HEK293 (cell line): ENCODE data around the gene PACS2.

Source experiments
- CTCF ChIA-PET: fragments of 350-600 bp; formaldehyde crosslinking; extraction: SDS; loops from one replicate; lab custom pipeline; 2021; ENCODE audit warnings: antibody characterized with exemption; lab: Yijun Ruan, JAX
- POLR2A ChIA-PET: fragments of 300-600 bp; formaldehyde crosslinking; extraction: SDS; loops from one replicate; lab custom pipeline; 2020; ENCODE audit warnings: antibody characterized with exemption, inconsistent platforms; lab: Yijun Ruan, JAX
- H3K27ac ChIP-seq: fragments of 200-500 bp; sonication (Bioruptor generic); 2 replicates; pipeline ENCODE4 v1.5.1; 2014; ENCODE audit warnings: low read depth, low read length, control low read depth, inconsistent platforms; ENCODE audit errors: extremely low read depth
- H3K36me3 ChIP-seq, 2 experiments: fragments of 200-500 bp in 1 of 2; sonication (Bioruptor generic) in 1 of 2; 1 replicate in 1 of 2; 2 replicates in 1 of 2; pipeline ENCODE4 v1.5.1; 2014 to 2017; ENCODE audit warnings: inconsistent platforms in 2 of 2, low read length in 2 of 2; ENCODE audit not compliant: control insufficient read depth in 2 of 2, insufficient read depth in 1 of 2
- H3K4me1 ChIP-seq: fragments of 200-500 bp; sonication (Bioruptor generic); 2 replicates; pipeline ENCODE4 v1.5.1; 2014; ENCODE audit warnings: mild to moderate bottlenecking, low read length, inconsistent platforms; ENCODE audit not compliant: control insufficient read depth, insufficient read depth
- H3K4me3 ChIP-seq: 2 replicates; pipeline ENCODE4 v1.5.1; 2011; ENCODE audit warnings: low read depth, mild to moderate bottlenecking, control low read depth, low read length, moderate library complexity
- H3K9me3 ChIP-seq: fragments of 200-500 bp; sonication (Bioruptor generic); 2 replicates; pipeline ENCODE4 v1.5.1; 2014; ENCODE audit warnings: low read depth, low read length, inconsistent platforms; ENCODE audit not compliant: control insufficient read depth, insufficient read depth
- GLI4 ChIP-seq: fragments of 450-650 bp; formaldehyde crosslinking; IDR thresholded peaks from 2 replicates; pipeline ENCODE4 v1.5.1; 2016; ENCODE audit warnings: missing biosample characterization, missing genetic modification characterization
- HOXD13 ChIP-seq: sonication (generic); formaldehyde crosslinking; IDR thresholded peaks from 2 replicates; pipeline ENCODE4 v1.8.0; 2022; ENCODE audit warnings: missing genetic modification reagents, borderline replicate concordance
- KLF9 ChIP-seq: fragments of 450-650 bp; formaldehyde crosslinking; IDR thresholded peaks from 2 replicates; pipeline ENCODE4 v1.5.1; 2016; ENCODE audit warnings: missing biosample characterization, missing genetic modification characterization, low read depth
- MEIS1 ChIP-seq: sonication (generic); formaldehyde crosslinking; IDR thresholded peaks from 2 replicates; pipeline ENCODE4 v1.8.1; 2022; ENCODE audit warnings: missing genetic modification reagents, mild to moderate bottlenecking, borderline replicate concordance
- MYNN ChIP-seq: fragments of 450-650 bp; formaldehyde crosslinking; IDR thresholded peaks from 2 replicates; pipeline ENCODE4 v1.5.1; 2016; ENCODE audit warnings: missing biosample characterization, missing genetic modification characterization, borderline replicate concordance
- SP2 ChIP-seq: fragments of 450-650 bp; formaldehyde crosslinking; IDR thresholded peaks from 2 replicates; pipeline ENCODE4 v1.5.1; 2016; ENCODE audit warnings: missing biosample characterization, missing genetic modification characterization
- SP3 ChIP-seq: fragments of 450-650 bp; formaldehyde crosslinking; IDR thresholded peaks from 2 replicates; pipeline ENCODE4 v1.5.1; 2016; ENCODE audit warnings: missing biosample characterization, missing genetic modification characterization
- TCF7L2 ChIP-seq: IDR thresholded peaks from 2 replicates; pipeline ENCODE4 v1.6.1; 2011; ENCODE audit warnings: low read depth, mild to moderate bottlenecking, inconsistent platforms, low read length, moderate library complexity, borderline replicate concordance
- TSHZ1 ChIP-seq: fragments of 450-650 bp; formaldehyde crosslinking; IDR thresholded peaks from 2 replicates; pipeline ENCODE4 v1.5.1; 2016; ENCODE audit warnings: missing biosample characterization, missing genetic modification characterization, borderline replicate concordance
- ZBTB1 ChIP-seq: fragments of 450-650 bp; formaldehyde crosslinking; IDR thresholded peaks from 2 replicates; pipeline ENCODE4 v1.5.1; 2016; ENCODE audit warnings: missing biosample characterization, missing genetic modification characterization
- ZFHX2 ChIP-seq: fragments of 450-650 bp; formaldehyde crosslinking; conservative IDR thresholded peaks from 2 replicates; pipeline ENCODE4 v1.5.1; 2016; ENCODE audit warnings: missing biosample characterization, missing genetic modification characterization
- ZFP3 ChIP-seq: fragments of 450-650 bp; formaldehyde crosslinking; IDR thresholded peaks from 2 replicates; pipeline ENCODE4 v1.5.1; 2016; ENCODE audit warnings: low read depth, missing biosample characterization, missing genetic modification characterization
- ZNF155 ChIP-seq: fragments of 450-650 bp; formaldehyde crosslinking; IDR thresholded peaks from 2 replicates; pipeline ENCODE4 v1.5.1; 2016; ENCODE audit warnings: missing biosample characterization, missing genetic modification characterization
- ZNF302 ChIP-seq: fragments of 450-650 bp; formaldehyde crosslinking; IDR thresholded peaks from 2 replicates; pipeline ENCODE4 v1.5.1; 2016; ENCODE audit warnings: missing biosample characterization, missing genetic modification characterization, low read depth
- ZNF48 ChIP-seq: fragments of 450-650 bp; formaldehyde crosslinking; IDR thresholded peaks from 2 replicates; pipeline ENCODE4 v1.5.1; 2016; ENCODE audit warnings: missing biosample characterization, missing genetic modification characterization
- ZNF529 ChIP-seq: fragments of 450-650 bp; formaldehyde crosslinking; IDR thresholded peaks from 2 replicates; pipeline ENCODE4 v1.5.1; 2017; ENCODE audit warnings: missing genetic modification characterization, missing biosample characterization; ENCODE audit not compliant: insufficient replicate concordance
- ZNF596 ChIP-seq: fragments of 450-650 bp; IDR thresholded peaks from 2 replicates; pipeline ENCODE4 v1.5.0; 2018; ENCODE audit warnings: missing biosample characterization, mild to moderate bottlenecking, missing genetic modification characterization, moderate library complexity
- ZNF776 ChIP-seq: fragments of 450-650 bp; formaldehyde crosslinking; IDR thresholded peaks from 2 replicates; pipeline ENCODE4 v1.5.0; 2017; ENCODE audit warnings: missing biosample characterization, missing genetic modification characterization, borderline replicate concordance
- TF ChIP-seq, protein P1 (sequence below): fragments of 450-650 bp; formaldehyde crosslinking; IDR thresholded peaks from 2 replicates; pipeline ENCODE4 v1.5.0; 2017; ENCODE audit warnings: missing biosample characterization, missing genetic modification characterization, borderline replicate concordance
- TF ChIP-seq, protein P2 (sequence below): fragments of 450-650 bp; formaldehyde crosslinking; IDR thresholded peaks from 2 replicates; pipeline ENCODE4 v1.5.1; 2017; ENCODE audit warnings: missing biosample characterization, missing genetic modification characterization
- TF ChIP-seq, protein P3 (sequence below): fragments of 450-650 bp; formaldehyde crosslinking; IDR thresholded peaks from 2 replicates; pipeline ENCODE4 v1.5.1; 2016; ENCODE audit warnings: missing biosample characterization, missing genetic modification characterization
- TF ChIP-seq, protein P4 (sequence below): fragments of 450-650 bp; formaldehyde crosslinking; IDR thresholded peaks from 2 replicates; pipeline ENCODE4 v1.5.1; 2016; ENCODE audit warnings: missing biosample characterization, missing genetic modification characterization
- TF ChIP-seq, protein P5 (sequence below): fragments of 450-650 bp; formaldehyde crosslinking; IDR thresholded peaks from 2 replicates; pipeline ENCODE4 v1.5.1; 2017; ENCODE audit warnings: missing biosample characterization, missing genetic modification characterization

Gene PACS2

GRCh38 chr14:105314287-105315200, at the start of gene PACS2:
Gene PACS2, plus strand, starts transcription at chr14:105314748. Its CDS starts 171 bp downstream, at chr14:105314919.
- peak within 1 kb of the TSS; percentile 46; the same call in 1 of the 2 replicates for H3K27ac ChIP-seq
- POLR2A ChIA-PET: interaction anchor here (0.6 to 3.1 kb wide), 4 partner anchors 11 to 175 kb away, joined by 4 to 36 read pairs (median 6); partner anchors contain the start of gene BRF1
- H3K4me3 ChIP-seq: peak within 1 kb of the TSS; percentile 69
- CTCF ChIA-PET: no interaction called here
- H3K4me1 ChIP-seq: peaks cover 7% of the 10 kb centered on the region
- H3K9me3 ChIP-seq: no peaks in the 10 kb centered on the region
- H3K36me3 ChIP-seq: no peaks in the 10 kb centered on the region
- no peak for TF ChIP-seq ZFP3 (tag by site-specific recombination)
- TF ChIP-seq, protein P1, sequence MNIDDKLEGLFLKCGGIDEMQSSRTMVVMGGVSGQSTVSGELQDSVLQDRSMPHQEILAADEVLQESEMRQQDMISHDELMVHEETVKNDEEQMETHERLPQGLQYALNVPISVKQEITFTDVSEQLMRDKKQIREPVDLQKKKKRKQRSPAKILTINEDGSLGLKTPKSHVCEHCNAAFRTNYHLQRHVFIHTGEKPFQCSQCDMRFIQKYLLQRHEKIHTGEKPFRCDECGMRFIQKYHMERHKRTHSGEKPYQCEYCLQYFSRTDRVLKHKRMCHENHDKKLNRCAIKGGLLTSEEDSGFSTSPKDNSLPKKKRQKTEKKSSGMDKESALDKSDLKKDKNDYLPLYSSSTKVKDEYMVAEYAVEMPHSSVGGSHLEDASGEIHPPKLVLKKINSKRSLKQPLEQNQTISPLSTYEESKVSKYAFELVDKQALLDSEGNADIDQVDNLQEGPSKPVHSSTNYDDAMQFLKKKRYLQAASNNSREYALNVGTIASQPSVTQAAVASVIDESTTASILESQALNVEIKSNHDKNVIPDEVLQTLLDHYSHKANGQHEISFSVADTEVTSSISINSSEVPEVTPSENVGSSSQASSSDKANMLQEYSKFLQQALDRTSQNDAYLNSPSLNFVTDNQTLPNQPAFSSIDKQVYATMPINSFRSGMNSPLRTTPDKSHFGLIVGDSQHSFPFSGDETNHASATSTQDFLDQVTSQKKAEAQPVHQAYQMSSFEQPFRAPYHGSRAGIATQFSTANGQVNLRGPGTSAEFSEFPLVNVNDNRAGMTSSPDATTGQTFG (tag by site-specific recombination): no peak
- TF ChIP-seq ZNF776 (tag by site-specific recombination): no peak
- no peak for TF ChIP-seq ZNF48 (tag by site-specific recombination)
- 0 out of 2 replicates have a peak, but pooled peaks have one; percentile 2 for TF ChIP-seq ZFHX2 (tag by site-specific recombination)
- no peak for TF ChIP-seq TSHZ1
- no peak for TF ChIP-seq ZNF529 (tag by site-specific recombination)
- TF ChIP-seq KLF9 (tag by site-specific recombination): 0 out of 2 replicates have a peak, but pooled peaks have one; percentile 31
- TF ChIP-seq HOXD13: no peak
- TF ChIP-seq, protein P2, sequence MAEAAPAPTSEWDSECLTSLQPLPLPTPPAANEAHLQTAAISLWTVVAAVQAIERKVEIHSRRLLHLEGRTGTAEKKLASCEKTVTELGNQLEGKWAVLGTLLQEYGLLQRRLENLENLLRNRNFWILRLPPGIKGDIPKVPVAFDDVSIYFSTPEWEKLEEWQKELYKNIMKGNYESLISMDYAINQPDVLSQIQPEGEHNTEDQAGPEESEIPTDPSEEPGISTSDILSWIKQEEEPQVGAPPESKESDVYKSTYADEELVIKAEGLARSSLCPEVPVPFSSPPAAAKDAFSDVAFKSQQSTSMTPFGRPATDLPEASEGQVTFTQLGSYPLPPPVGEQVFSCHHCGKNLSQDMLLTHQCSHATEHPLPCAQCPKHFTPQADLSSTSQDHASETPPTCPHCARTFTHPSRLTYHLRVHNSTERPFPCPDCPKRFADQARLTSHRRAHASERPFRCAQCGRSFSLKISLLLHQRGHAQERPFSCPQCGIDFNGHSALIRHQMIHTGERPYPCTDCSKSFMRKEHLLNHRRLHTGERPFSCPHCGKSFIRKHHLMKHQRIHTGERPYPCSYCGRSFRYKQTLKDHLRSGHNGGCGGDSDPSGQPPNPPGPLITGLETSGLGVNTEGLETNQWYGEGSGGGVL (tag by site-specific recombination): no peak
- TF ChIP-seq, protein P3, sequence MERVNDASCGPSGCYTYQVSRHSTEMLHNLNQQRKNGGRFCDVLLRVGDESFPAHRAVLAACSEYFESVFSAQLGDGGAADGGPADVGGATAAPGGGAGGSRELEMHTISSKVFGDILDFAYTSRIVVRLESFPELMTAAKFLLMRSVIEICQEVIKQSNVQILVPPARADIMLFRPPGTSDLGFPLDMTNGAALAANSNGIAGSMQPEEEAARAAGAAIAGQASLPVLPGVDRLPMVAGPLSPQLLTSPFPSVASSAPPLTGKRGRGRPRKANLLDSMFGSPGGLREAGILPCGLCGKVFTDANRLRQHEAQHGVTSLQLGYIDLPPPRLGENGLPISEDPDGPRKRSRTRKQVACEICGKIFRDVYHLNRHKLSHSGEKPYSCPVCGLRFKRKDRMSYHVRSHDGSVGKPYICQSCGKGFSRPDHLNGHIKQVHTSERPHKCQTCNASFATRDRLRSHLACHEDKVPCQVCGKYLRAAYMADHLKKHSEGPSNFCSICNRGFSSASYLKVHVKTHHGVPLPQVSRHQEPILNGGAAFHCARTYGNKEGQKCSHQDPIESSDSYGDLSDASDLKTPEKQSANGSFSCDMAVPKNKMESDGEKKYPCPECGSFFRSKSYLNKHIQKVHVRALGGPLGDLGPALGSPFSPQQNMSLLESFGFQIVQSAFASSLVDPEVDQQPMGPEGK (tag by site-specific recombination): no peak
- TF ChIP-seq MEIS1: no peak
- TF ChIP-seq, protein P4, sequence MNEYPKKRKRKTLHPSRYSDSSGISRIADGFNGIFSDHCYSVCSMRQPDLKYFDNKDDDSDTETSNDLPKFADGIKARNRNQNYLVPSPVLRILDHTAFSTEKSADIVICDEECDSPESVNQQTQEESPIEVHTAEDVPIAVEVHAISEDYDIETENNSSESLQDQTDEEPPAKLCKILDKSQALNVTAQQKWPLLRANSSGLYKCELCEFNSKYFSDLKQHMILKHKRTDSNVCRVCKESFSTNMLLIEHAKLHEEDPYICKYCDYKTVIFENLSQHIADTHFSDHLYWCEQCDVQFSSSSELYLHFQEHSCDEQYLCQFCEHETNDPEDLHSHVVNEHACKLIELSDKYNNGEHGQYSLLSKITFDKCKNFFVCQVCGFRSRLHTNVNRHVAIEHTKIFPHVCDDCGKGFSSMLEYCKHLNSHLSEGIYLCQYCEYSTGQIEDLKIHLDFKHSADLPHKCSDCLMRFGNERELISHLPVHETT (tag by site-specific recombination): no peak
- TF ChIP-seq GLI4: no peak
- no peak for TF ChIP-seq ZBTB1 (tag by site-specific recombination)
- TF ChIP-seq, protein P5, sequence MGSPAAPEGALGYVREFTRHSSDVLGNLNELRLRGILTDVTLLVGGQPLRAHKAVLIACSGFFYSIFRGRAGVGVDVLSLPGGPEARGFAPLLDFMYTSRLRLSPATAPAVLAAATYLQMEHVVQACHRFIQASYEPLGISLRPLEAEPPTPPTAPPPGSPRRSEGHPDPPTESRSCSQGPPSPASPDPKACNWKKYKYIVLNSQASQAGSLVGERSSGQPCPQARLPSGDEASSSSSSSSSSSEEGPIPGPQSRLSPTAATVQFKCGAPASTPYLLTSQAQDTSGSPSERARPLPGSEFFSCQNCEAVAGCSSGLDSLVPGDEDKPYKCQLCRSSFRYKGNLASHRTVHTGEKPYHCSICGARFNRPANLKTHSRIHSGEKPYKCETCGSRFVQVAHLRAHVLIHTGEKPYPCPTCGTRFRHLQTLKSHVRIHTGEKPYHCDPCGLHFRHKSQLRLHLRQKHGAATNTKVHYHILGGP (tag by site-specific recombination): no peak
- TF ChIP-seq MYNN (tag by site-specific recombination): no peak
- no peak for TF ChIP-seq ZNF302 (tag by site-specific recombination)
- no peak for TF ChIP-seq ZNF155 (tag by site-specific recombination)
- TF ChIP-seq TCF7L2: no peak
- peak; percentile 13; the same call in 1 of the 2 replicates for TF ChIP-seq SP2
- no peak for TF ChIP-seq ZNF596 (tag by site-specific recombination)
- peak; percentile 39; the same call in 1 of the 2 replicates for TF ChIP-seq SP3 (tag by site-specific recombination)
